ENCODE measurements around the gene CIITA.

CIITA gene

GRCh38 chr16:10831894-10832886 lies 44.8 kb upstream of the CIITA start:
- Histone ChIP-seq H3K4me1 (ENCODE audit: control insufficient read depth, low read depth, low read length) (no peaks in the 10 kb centered on the region), H2AK5ac (ENCODE audit: low read length) (no peak overlapping the region), H3K18ac (ENCODE audit: low read length) (no peak overlapping the region), H2BK15ac (replicated peaks; ENCODE audit: low read depth) (no peak overlapping the region), H3K27me3 (ENCODE audit: insufficient read depth, low read length, poor library complexity) (no peaks in the 10 kb centered on the region), H3K56ac (ENCODE audit: low read length) (no peak overlapping the region), H3K4me2 (ENCODE audit: low read length) (no peak overlapping the region), H2BK120ac (ENCODE audit: low read depth, low read length) (no peak overlapping the region), H3K4me3 (ENCODE audit: low read length) (no peak overlapping the region), H3K27ac (ENCODE audit: low read depth, low read length) (no peak overlapping the region), H4K8ac (ENCODE audit: low read depth, low read length) (no peak overlapping the region), H3K9ac (ENCODE audit: low read length) (no peak overlapping the region), H2BK5ac (ENCODE audit: low read length) (no peak overlapping the region), H3K36me3 (ENCODE audit: control insufficient read depth, insufficient read depth, low read length) (no peaks in the 10 kb centered on the region), H3K4ac (ENCODE audit: low read depth, low read length) (no peak overlapping the region), H3K79me1 (ENCODE audit: low read length) (no peaks in the 10 kb centered on the region), H3K23ac (ENCODE audit: low read length) (no peak overlapping the region), H3K79me2 (ENCODE audit: control insufficient read depth, insufficient read depth, low read length) (no peaks in the 10 kb centered on the region), H4K5ac (ENCODE audit: low read length) (no peak overlapping the region)
- WGBS (ENCODE audit: extremely low coverage, insufficient coverage, low lambda C conversion rate), result no CpG with 5 or more reads among the region's 10 CpGs
- DNase-seq, result no peak

DNA sequence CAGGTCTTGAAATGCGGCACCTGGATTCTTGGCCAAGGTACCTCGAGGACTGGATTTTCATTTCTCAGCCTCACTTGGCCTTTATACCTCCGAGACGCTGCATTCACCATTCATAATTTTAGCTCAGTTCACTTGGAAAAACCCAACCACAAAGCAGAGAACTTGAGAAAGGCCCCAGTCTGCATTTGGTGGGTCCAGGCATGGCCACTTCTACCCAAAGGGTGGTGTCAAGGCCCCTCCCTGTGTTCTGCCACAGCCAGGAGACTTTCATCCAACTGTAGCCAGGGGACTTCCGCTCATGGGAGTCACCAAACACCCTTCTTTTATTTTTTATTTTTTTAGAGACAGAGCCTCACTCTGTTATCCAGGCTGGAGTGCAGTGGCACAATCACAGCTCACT lies 43.7 kb upstream of the CIITA start:
- no peak overlapping the region for H3K9ac ChIP-seq (ENCODE audit: low read length)
- WGBS (ENCODE audit: extremely low coverage, insufficient coverage, low lambda C conversion rate), result no CpG with 5 or more reads among the region's 5 CpGs
- no peak overlapping the region for H2BK5ac ChIP-seq (ENCODE audit: low read length)
- H3K27me3 ChIP-seq (ENCODE audit: insufficient read depth, low read length, poor library complexity), result no peaks in the 10 kb centered on the region
- no peaks in the 10 kb centered on the region for H3K79me2 ChIP-seq (ENCODE audit: control insufficient read depth, insufficient read depth, low read length)
- no peak for DNase-seq
- no peak overlapping the region for H3K23ac ChIP-seq (ENCODE audit: low read length)
- no peak overlapping the region for H3K27ac ChIP-seq (ENCODE audit: low read depth, low read length)
- no peak overlapping the region for H3K18ac ChIP-seq (ENCODE audit: low read length)
- no peak overlapping the region for H4K5ac ChIP-seq (ENCODE audit: low read length)
- no peaks in the 10 kb centered on the region for H3K4me1 ChIP-seq (ENCODE audit: control insufficient read depth, low read depth, low read length)
- no peak overlapping the region for H2AK5ac ChIP-seq (ENCODE audit: low read length)
- no peak overlapping the region for H3K56ac ChIP-seq (ENCODE audit: low read length)
- H3K79me1 ChIP-seq (ENCODE audit: low read length), result no peaks in the 10 kb centered on the region
- H2BK120ac ChIP-seq (ENCODE audit: low read depth, low read length), result no peak overlapping the region
- H3K4ac ChIP-seq (ENCODE audit: low read depth, low read length), result no peak overlapping the region
- no peak overlapping the region for H2BK15ac ChIP-seq (replicated peaks; ENCODE audit: low read depth)
- H3K36me3 ChIP-seq (ENCODE audit: control insufficient read depth, insufficient read depth, low read length), result no peaks in the 10 kb centered on the region
- H4K8ac ChIP-seq (ENCODE audit: low read depth, low read length), result no peak overlapping the region
- no peak overlapping the region for H3K4me2 ChIP-seq (ENCODE audit: low read length)
- H3K4me3 ChIP-seq (ENCODE audit: low read length), result no peak overlapping the region

GRCh38 chr16:10834130-10834529 lies 42.9 kb upstream of the CIITA start:
- Histone ChIP-seq H3K23ac (ENCODE audit: low read length) (no peak overlapping the region), H2BK15ac (replicated peaks; ENCODE audit: low read depth) (no peak overlapping the region)
- no peak for DNase-seq

GRCh38 chr16:10834766-10835165 lies 42.2 kb upstream of the CIITA start:
- Histone ChIP-seq H3K23ac (ENCODE audit: low read length) (no peak overlapping the region), H2AK5ac (ENCODE audit: low read length) (no peak overlapping the region), H3K79me2 (ENCODE audit: control insufficient read depth, insufficient read depth, low read length) (no peaks in the 10 kb centered on the region), H3K36me3 (ENCODE audit: control insufficient read depth, insufficient read depth, low read length) (no peaks in the 10 kb centered on the region), H3K4ac (ENCODE audit: low read depth, low read length) (no peak overlapping the region), H3K79me1 (ENCODE audit: low read length) (no peaks in the 10 kb centered on the region), H4K5ac (ENCODE audit: low read length) (no peak overlapping the region), H3K18ac (ENCODE audit: low read length) (no peak overlapping the region), H3K4me1 (ENCODE audit: control insufficient read depth, low read depth, low read length) (no peaks in the 10 kb centered on the region), H3K9ac (ENCODE audit: low read length) (no peak overlapping the region), H4K8ac (ENCODE audit: low read depth, low read length) (no peak overlapping the region), H3K27ac (ENCODE audit: low read depth, low read length) (no peak overlapping the region), H3K27me3 (ENCODE audit: insufficient read depth, low read length, poor library complexity) (no peaks in the 10 kb centered on the region), H2BK120ac (ENCODE audit: low read depth, low read length) (no peak overlapping the region), H3K4me3 (ENCODE audit: low read length) (no peak overlapping the region), H3K4me2 (ENCODE audit: low read length) (no peak overlapping the region), H2BK15ac (replicated peaks; ENCODE audit: low read depth) (no peak overlapping the region), H3K56ac (ENCODE audit: low read length) (no peak overlapping the region), H2BK5ac (ENCODE audit: low read length) (no peak overlapping the region)
- WGBS (ENCODE audit: extremely low coverage, insufficient coverage, low lambda C conversion rate), result no CpG with 5 or more reads among the region's 1 CpG
- no peak for DNase-seq

More at GRCh38 chr16:10834130-10834529, 42.9 kb upstream of the CIITA start:
- Histone ChIP-seq H3K27me3 (ENCODE audit: insufficient read depth, low read length, poor library complexity) (no peaks in the 10 kb centered on the region), H2AK5ac (ENCODE audit: low read length) (no peak overlapping the region), H3K27ac (ENCODE audit: low read depth, low read length) (no peak overlapping the region), H4K8ac (ENCODE audit: low read depth, low read length) (no peak overlapping the region), H3K79me2 (ENCODE audit: control insufficient read depth, insufficient read depth, low read length) (no peaks in the 10 kb centered on the region), H2BK120ac (ENCODE audit: low read depth, low read length) (no peak overlapping the region), H3K4me1 (ENCODE audit: control insufficient read depth, low read depth, low read length) (no peaks in the 10 kb centered on the region), H3K56ac (ENCODE audit: low read length) (no peak overlapping the region), H2BK5ac (ENCODE audit: low read length) (no peak overlapping the region), H3K9ac (ENCODE audit: low read length) (no peak overlapping the region), H3K4ac (ENCODE audit: low read depth, low read length) (no peak overlapping the region), H3K79me1 (ENCODE audit: low read length) (no peaks in the 10 kb centered on the region), H3K18ac (ENCODE audit: low read length) (no peak overlapping the region), H3K4me2 (ENCODE audit: low read length) (no peak overlapping the region), H3K4me3 (ENCODE audit: low read length) (no peak overlapping the region), H3K36me3 (ENCODE audit: control insufficient read depth, insufficient read depth, low read length) (no peaks in the 10 kb centered on the region), H4K5ac (ENCODE audit: low read length) (no peak overlapping the region)
- WGBS (ENCODE audit: extremely low coverage, insufficient coverage, low lambda C conversion rate), result no CpG with 5 or more reads among the region's 10 CpGs

GRCh38 chr16:10835281-10835931 lies 41.6 kb upstream of the CIITA start:
- Histone ChIP-seq H3K56ac (ENCODE audit: low read length) (no peak overlapping the region), H4K5ac (ENCODE audit: low read length) (no peak overlapping the region), H2BK5ac (ENCODE audit: low read length) (no peak overlapping the region), H4K8ac (ENCODE audit: low read depth, low read length) (no peak overlapping the region), H3K4me3 (ENCODE audit: low read length) (no peak overlapping the region), H3K27ac (ENCODE audit: low read depth, low read length) (no peak overlapping the region), H3K4me2 (ENCODE audit: low read length) (no peak overlapping the region), H3K27me3 (ENCODE audit: insufficient read depth, low read length, poor library complexity) (no peaks in the 10 kb centered on the region), H3K4me1 (ENCODE audit: control insufficient read depth, low read depth, low read length) (no peaks in the 10 kb centered on the region), H3K9ac (ENCODE audit: low read length) (no peak overlapping the region), H3K36me3 (ENCODE audit: control insufficient read depth, insufficient read depth, low read length) (no peaks in the 10 kb centered on the region), H3K23ac (ENCODE audit: low read length) (no peak overlapping the region), H2BK120ac (ENCODE audit: low read depth, low read length) (no peak overlapping the region), H3K4ac (ENCODE audit: low read depth, low read length) (no peak overlapping the region), H3K79me2 (ENCODE audit: control insufficient read depth, insufficient read depth, low read length) (no peaks in the 10 kb centered on the region), H3K18ac (ENCODE audit: low read length) (no peak overlapping the region), H3K79me1 (ENCODE audit: low read length) (no peaks in the 10 kb centered on the region), H2BK15ac (replicated peaks; ENCODE audit: low read depth) (no peak overlapping the region), H2AK5ac (ENCODE audit: low read length) (no peak overlapping the region)
- DNase-seq, result no peak
- WGBS (ENCODE audit: extremely low coverage, insufficient coverage, low lambda C conversion rate), result no CpG with 5 or more reads among the region's 7 CpGs
